IMR-90 (cell line): ENCODE measurements around the gene PCSK2. TPM values are rescaled to one million over a fixed set of nuclear protein-coding genes. Genes with fewer than 3 reads are reported as not detected.

Source experiments
- ATAC-seq: fragments of 200-7000 bp; cut with Tn5 transposase; 2 replicates; pipeline ENCODE4 v1.9.1; 2020; ENCODE audit warnings: low read depth, mild to moderate bottlenecking, moderate library complexity
- BruUV-seq: library from RNA; stranded (reverse); fragments of 400-500 nt; replicated peaks from 2 replicates; lab custom pipeline; 2021; lab: Mats Ljungman, UMichigan
- CTCF ChIA-PET: fragments of 300-600 bp; formaldehyde crosslinking; extraction: SDS; loops from one replicate; lab custom pipeline; 2021; ENCODE audit warnings: antibody characterized with exemption; lab: Yijun Ruan, JAX
- POLR2A ChIA-PET: fragments of 300-600 bp; sonication (Branson Sonifier 250); formaldehyde crosslinking; loops from one replicate; lab custom pipeline; 2022; ENCODE audit warnings: antibody characterized with exemption; ENCODE audit not compliant: unreplicated experiment; lab: Charles Lee
- DNase-seq: peaks from one replicate; pipeline ENCODE4 v3.0.0; 2013
- H2AFZ ChIP-seq: replicated peaks from 2 replicates; pipeline ENCODE3; 2013; ENCODE audit warnings: low read length, mild to moderate bottlenecking; ENCODE audit not compliant: poor library complexity
- H2AK5ac ChIP-seq: 2 replicates; pipeline ENCODE4 v1.6.1; 2013; ENCODE audit warnings: low read depth, low read length, inconsistent platforms
- H2AK9ac ChIP-seq: replicated peaks from 2 replicates; pipeline ENCODE3; 2013; ENCODE audit warnings: mild to moderate bottlenecking, low read depth, low read length, moderate library complexity; ENCODE audit not compliant: poor library complexity
- H2BK120ac ChIP-seq: 2 replicates; pipeline ENCODE4 v1.6.1; 2013; ENCODE audit warnings: low read depth, low read length, inconsistent platforms
- H2BK15ac ChIP-seq: 3 replicates; pipeline ENCODE4 v1.6.1; 2013; ENCODE audit warnings: low read depth, low read length, inconsistent platforms
- H2BK20ac ChIP-seq: 2 replicates; pipeline ENCODE4 v1.6.1; 2013; ENCODE audit warnings: low read depth, mild to moderate bottlenecking, inconsistent platforms, low read length, moderate library complexity
- H2BK5ac ChIP-seq: 2 replicates; pipeline ENCODE4 v1.6.1; 2013; ENCODE audit warnings: mild to moderate bottlenecking, low read depth, low read length, inconsistent platforms; ENCODE audit not compliant: poor library complexity, severe bottlenecking
- H3K14ac ChIP-seq: replicated peaks from 2 replicates; pipeline ENCODE4 v1.6.1; 2013; ENCODE audit warnings: low read depth, low read length, inconsistent platforms
- H3K18ac ChIP-seq: 2 replicates; pipeline ENCODE4 v1.6.1; 2013; ENCODE audit warnings: low read depth, low read length, control low read depth
- H3K23ac ChIP-seq: 2 replicates; pipeline ENCODE4 v1.6.1; 2013; ENCODE audit warnings: low read depth, low read length, inconsistent platforms
- H3K27ac ChIP-seq: 2 replicates; pipeline ENCODE4 v1.5.1; 2013; ENCODE audit warnings: mild to moderate bottlenecking, control low read depth, low read length; ENCODE audit not compliant: insufficient read depth
- H3K27me3 ChIP-seq: 2 replicates; pipeline ENCODE4 v1.6.1; 2013; ENCODE audit warnings: low read length; ENCODE audit not compliant: control insufficient read depth, insufficient read depth
- H3K36me3 ChIP-seq: 2 replicates; pipeline ENCODE4 v1.6.1; 2013; ENCODE audit warnings: low read length, mixed read lengths; ENCODE audit not compliant: control insufficient read depth, insufficient read depth
- H3K4ac ChIP-seq: 2 replicates; pipeline ENCODE4 v1.6.1; 2013; ENCODE audit warnings: low read depth, low read length, inconsistent platforms
- H3K4me1 ChIP-seq: 2 replicates; pipeline ENCODE4 v1.6.1; 2013; ENCODE audit warnings: low read length, mixed read lengths; ENCODE audit not compliant: control insufficient read depth, insufficient read depth
- H3K4me2 ChIP-seq: 2 replicates; pipeline ENCODE4 v1.6.1; 2013; ENCODE audit warnings: low read depth, mild to moderate bottlenecking, control low read depth, low read length, moderate library complexity
- H3K4me3 ChIP-seq: 2 replicates; pipeline ENCODE4 v1.5.1; 2013; ENCODE audit warnings: low read depth, mild to moderate bottlenecking, control low read depth, low read length, moderate library complexity; ENCODE audit not compliant: insufficient read depth
- H3K56ac ChIP-seq: 2 replicates; pipeline ENCODE4 v1.6.1; 2013; ENCODE audit warnings: low read length, inconsistent platforms; ENCODE audit not compliant: insufficient read depth; ENCODE audit errors: extremely low read depth
- H3K79me1 ChIP-seq, 2 experiments: 2 replicates each; pipeline ENCODE4 v1.6.1; 2013; ENCODE audit warnings: low read length in 2 of 2, inconsistent platforms in 1 of 2, low read depth in 1 of 2
- H3K9ac ChIP-seq: 2 replicates; pipeline ENCODE4 v1.6.1; 2013; ENCODE audit warnings: low read depth, low read length, control low read depth
- H3K9me1 ChIP-seq: 2 replicates; pipeline ENCODE4 v1.6.1; 2013; ENCODE audit warnings: low read length, inconsistent platforms; ENCODE audit not compliant: insufficient read depth
- H3K9me3 ChIP-seq: 2 replicates; pipeline ENCODE4 v1.6.1; 2013; ENCODE audit warnings: low read length; ENCODE audit not compliant: control insufficient read depth, insufficient read depth
- H4K20me1 ChIP-seq: 2 replicates; pipeline ENCODE4 v1.6.1; 2013; ENCODE audit warnings: low read length, inconsistent platforms; ENCODE audit not compliant: insufficient read depth
- H4K5ac ChIP-seq: 2 replicates; pipeline ENCODE4 v1.6.1; 2013; ENCODE audit warnings: mild to moderate bottlenecking, low read depth, low read length, control low read depth
- H4K8ac ChIP-seq, 2 experiments: 2 replicates each; pipeline ENCODE4 v1.6.1; 2013; ENCODE audit warnings: low read depth in 2 of 2, low read length in 2 of 2, control low read depth in 1 of 2, inconsistent platforms in 1 of 2
- H4K91ac ChIP-seq: 2 replicates; pipeline ENCODE4 v1.6.1; 2013; ENCODE audit warnings: low read depth, low read length, inconsistent platforms; ENCODE audit not compliant: insufficient read depth
- BHLHE40 ChIP-seq: fragments of 150-350 bp; IDR thresholded peaks from 2 replicates; pipeline ENCODE4 v1.6.1; 2016; ENCODE audit warnings: mild to moderate bottlenecking, low read depth, low read length
- CEBPB ChIP-seq: IDR thresholded peaks from 2 replicates; pipeline ENCODE4 v1.6.1; 2012; ENCODE audit warnings: low read depth, low read length, improper control_type of control experiment
- CHD1 ChIP-seq: IDR thresholded peaks from 2 replicates; pipeline ENCODE4 v1.6.1; 2012; ENCODE audit warnings: low read depth, low read length, improper control_type of control experiment
- FOS ChIP-seq: fragments of 150-350 bp; IDR thresholded peaks from 2 replicates; pipeline ENCODE4 v1.6.1; 2016; ENCODE audit warnings: low read depth, low read length
- MAFK ChIP-seq: IDR thresholded peaks from 2 replicates; pipeline ENCODE4 v1.6.1; 2012; ENCODE audit warnings: low read depth, low read length, improper control_type of control experiment
- MAZ ChIP-seq: IDR thresholded peaks from 2 replicates; pipeline ENCODE4 v1.6.1; 2012; ENCODE audit warnings: low read depth, mild to moderate bottlenecking, low read length, improper control_type of control experiment, moderate library complexity, borderline replicate concordance
- MXI1 ChIP-seq: IDR thresholded peaks from 2 replicates; pipeline ENCODE4 v1.6.1; 2012; ENCODE audit warnings: low read depth, mild to moderate bottlenecking, low read length, moderate library complexity, borderline replicate concordance
- NFE2L2 ChIP-seq: fragments of 150-350 bp; IDR thresholded peaks from 2 replicates; pipeline ENCODE4 v1.6.1; 2016; ENCODE audit warnings: low read depth, mild to moderate bottlenecking, low read length
- POLR2A ChIP-seq: IDR thresholded peaks from 2 replicates; pipeline ENCODE4 v1.6.1; 2012; ENCODE audit warnings: mild to moderate bottlenecking, low read depth, low read length
- RAD21 ChIP-seq: IDR thresholded peaks from 2 replicates; pipeline ENCODE4 v1.6.1; 2012; ENCODE audit warnings: low read length, improper control_type of control experiment
- RCOR1 ChIP-seq: IDR thresholded peaks from 2 replicates; pipeline ENCODE4 v1.6.1; 2012; ENCODE audit warnings: mild to moderate bottlenecking, low read length, improper control_type of control experiment; ENCODE audit not compliant: insufficient replicate concordance
- RFX5 ChIP-seq: IDR thresholded peaks from 2 replicates; pipeline ENCODE4 v1.8.0; 2012; ENCODE audit warnings: low read depth, mild to moderate bottlenecking, low read length, moderate library complexity
- SMC3 ChIP-seq: fragments of 150-350 bp; IDR thresholded peaks from 2 replicates; pipeline ENCODE4 v1.6.1; 2016; ENCODE audit warnings: low read depth, mild to moderate bottlenecking, antibody characterized with exemption, low read length, moderate library complexity
- USF2 ChIP-seq: fragments of 150-350 bp; IDR thresholded peaks from 2 replicates; pipeline ENCODE4 v1.6.1; 2017; ENCODE audit warnings: mild to moderate bottlenecking, antibody characterized with exemption, low read length, low read depth
- WGBS, 2 experiments: methylation state at CpG; one replicate each; pipeline versions ENCODE4 v1.1.5 to v1.1.7; 2013; ENCODE audit warnings: missing lambda C conversion rate in 2 of 2; ENCODE audit not compliant: insufficient read length in 1 of 2; ENCODE audit errors: extremely low coverage in 2 of 2; 5-methylcytosine and 5-hydroxymethylcytosine counted together
- dilution Hi-C: fragments of 300-500 bp; cut with HindIII; formaldehyde crosslinking; loops from one replicate; pipeline ENCODE4 v1.14.3; 2018; ENCODE audit warnings: low sequenced_read_pairs; ENCODE audit not compliant: unreplicated experiment
- in situ Hi-C: fragments of 300-500 bp; cut with MboI; formaldehyde crosslinking; loops from 3 replicates; pipeline ENCODE4 v1.14.3; 2019; ENCODE audit warnings: low sequenced_read_pairs, inconsistent platforms, mixed read lengths
- intact Hi-C: fragments of 100-400 bp; cut with micrococcal nuclease; formaldehyde crosslinking; loops from 2 replicates; pipeline ENCODE4 v1.10.0; 2022
- polyA plus RNA-seq, 3 experiments: library from polyadenylated mRNA; depleted of rRNA; stranded (reverse); fragments of >200 nt; gene quantifications; 2 replicates each; pipeline ENCODE4 v1.2.3, GENCODE V29; 2012; ENCODE audit warnings: low replicate concordance in 1 of 3
- total RNA-seq: library from RNA; depleted of rRNA; stranded (reverse); fragments of >200 nt; gene quantifications from 2 replicates; pipeline ENCODE4 v1.2.3, GENCODE V29; 2012
- TF ChIP-seq, protein P1 (sequence below): fragments of 150-350 bp; IDR thresholded peaks from 2 replicates; pipeline ENCODE4 v1.6.1; 2016; ENCODE audit warnings: low read depth, mild to moderate bottlenecking, low read length, moderate library complexity, borderline replicate concordance
- TF ChIP-seq, protein P2 (sequence below): conservative IDR thresholded peaks from 2 replicates; pipeline ENCODE4 v1.5.1; 2012; ENCODE audit warnings: mild to moderate bottlenecking, low read depth, low read length, improper control_type of control experiment

The PCSK2 gene
- total and polyA plus RNA-seq, 2 of the 4 experiments (the other 2 are of a cell fraction) = not detected

GRCh38 chr20:17444091-17444490 lies 217.3 kb downstream of the PCSK2 start:
- H4K91ac ChIP-seq = no peak overlapping the region
- no peaks in the 10 kb centered on the region for H3K9me1 ChIP-seq
- H3K9ac ChIP-seq = no peak overlapping the region
- H3K56ac ChIP-seq = no peak overlapping the region
- no peaks in the 10 kb centered on the region for H4K20me1 ChIP-seq
- no peak overlapping the region for H3K4me3 ChIP-seq
- H2BK5ac ChIP-seq = no peak overlapping the region
- no peak overlapping the region for H2AFZ ChIP-seq
- no peak overlapping the region for H3K23ac ChIP-seq
- no peaks in the 10 kb centered on the region for H3K36me3 ChIP-seq
- H2BK15ac ChIP-seq = no peak overlapping the region
- H3K4me1 ChIP-seq = no peaks in the 10 kb centered on the region
- CTCF ChIA-PET = no interaction called here
- intact Hi-C loops (no loop called here), in situ Hi-C loops (no loop called here), dilution Hi-C loops (no loop called here)
- POLR2A ChIA-PET = no interaction called here
- BruUV-seq = no TSS peak
- H4K5ac ChIP-seq = no peak overlapping the region
- H3K18ac ChIP-seq = no peak overlapping the region
- no peak overlapping the region for H4K8ac ChIP-seq
- H2BK120ac ChIP-seq = no peak overlapping the region
- H2BK20ac ChIP-seq = no peak overlapping the region
- H3K4me2 ChIP-seq = no peak overlapping the region
- H3K79me1 ChIP-seq = no peaks in the 10 kb centered on the region
- no peak overlapping the region for H3K14ac ChIP-seq
- no peak overlapping the region for H2AK9ac ChIP-seq
- H3K4ac ChIP-seq = no peak overlapping the region
- DNase-seq (no peak), ATAC-seq (no peak)
- WGBS, 2 experiments = no CpG with 5 or more reads among the region's 2 CpGs
- H3K27ac ChIP-seq = no peak overlapping the region
- no peak overlapping the region for H2AK5ac ChIP-seq
- TF ChIP-seq CEBPB (no peak), MAZ (no peak), MXI1 (no peak), BHLHE40 (no peak), MAFK (no peak), SMC3 (no peak), RAD21 (no peak), NFE2L2 (no peak), FOS (no peak), RFX5 (no peak), CHD1 (no peak), POLR2A (no peak), RCOR1 (no peak), USF2 (no peak)
- TF ChIP-seq, protein P1, sequence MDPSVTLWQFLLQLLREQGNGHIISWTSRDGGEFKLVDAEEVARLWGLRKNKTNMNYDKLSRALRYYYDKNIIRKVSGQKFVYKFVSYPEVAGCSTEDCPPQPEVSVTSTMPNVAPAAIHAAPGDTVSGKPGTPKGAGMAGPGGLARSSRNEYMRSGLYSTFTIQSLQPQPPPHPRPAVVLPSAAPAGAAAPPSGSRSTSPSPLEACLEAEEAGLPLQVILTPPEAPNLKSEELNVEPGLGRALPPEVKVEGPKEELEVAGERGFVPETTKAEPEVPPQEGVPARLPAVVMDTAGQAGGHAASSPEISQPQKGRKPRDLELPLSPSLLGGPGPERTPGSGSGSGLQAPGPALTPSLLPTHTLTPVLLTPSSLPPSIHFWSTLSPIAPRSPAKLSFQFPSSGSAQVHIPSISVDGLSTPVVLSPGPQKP = no peak
- TF ChIP-seq, protein P2, sequence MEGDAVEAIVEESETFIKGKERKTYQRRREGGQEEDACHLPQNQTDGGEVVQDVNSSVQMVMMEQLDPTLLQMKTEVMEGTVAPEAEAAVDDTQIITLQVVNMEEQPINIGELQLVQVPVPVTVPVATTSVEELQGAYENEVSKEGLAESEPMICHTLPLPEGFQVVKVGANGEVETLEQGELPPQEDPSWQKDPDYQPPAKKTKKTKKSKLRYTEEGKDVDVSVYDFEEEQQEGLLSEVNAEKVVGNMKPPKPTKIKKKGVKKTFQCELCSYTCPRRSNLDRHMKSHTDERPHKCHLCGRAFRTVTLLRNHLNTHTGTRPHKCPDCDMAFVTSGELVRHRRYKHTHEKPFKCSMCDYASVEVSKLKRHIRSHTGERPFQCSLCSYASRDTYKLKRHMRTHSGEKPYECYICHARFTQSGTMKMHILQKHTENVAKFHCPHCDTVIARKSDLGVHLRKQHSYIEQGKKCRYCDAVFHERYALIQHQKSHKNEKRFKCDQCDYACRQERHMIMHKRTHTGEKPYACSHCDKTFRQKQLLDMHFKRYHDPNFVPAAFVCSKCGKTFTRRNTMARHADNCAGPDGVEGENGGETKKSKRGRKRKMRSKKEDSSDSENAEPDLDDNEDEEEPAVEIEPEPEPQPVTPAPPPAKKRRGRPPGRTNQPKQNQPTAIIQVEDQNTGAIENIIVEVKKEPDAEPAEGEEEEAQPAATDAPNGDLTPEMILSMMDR = no peak
- no peaks in the 10 kb centered on the region for H3K9me3 ChIP-seq
- peaks cover 21% of the 10 kb centered on the region for H3K27me3 ChIP-seq
